H9 (cell line): ENCODE measurements around the gene CCDC174. TPM values are rescaled to one million over a fixed set of nuclear protein-coding genes. Genes with fewer than 3 reads are reported as not detected.

Source experiments
- DNase-seq: peaks from one replicate; pipeline ENCODE4 v3.0.0-alpha.2; 2017
- H2AFZ ChIP-seq: one replicate; pipeline ENCODE4 v1.6.1; 2013; ENCODE audit warnings: mild to moderate bottlenecking, low read length, control low read depth, moderate library complexity
- H2AK5ac ChIP-seq: 2 replicates; pipeline ENCODE4 v1.6.1; 2013; ENCODE audit warnings: low read length, control low read depth, mixed read lengths; ENCODE audit not compliant: insufficient read length
- H2BK120ac ChIP-seq: one replicate; pipeline ENCODE4 v1.6.1; 2013; ENCODE audit warnings: low read depth, mild to moderate bottlenecking, low read length, control low read depth, inconsistent platforms; ENCODE audit not compliant: poor library complexity, severe bottlenecking
- H2BK12ac ChIP-seq: 2 replicates; pipeline ENCODE4 v1.6.1; 2013; ENCODE audit warnings: low read length, control low read depth, mixed read lengths, low read depth; ENCODE audit not compliant: insufficient read length
- H2BK15ac ChIP-seq: 2 replicates; pipeline ENCODE4 v1.6.1; 2013; ENCODE audit warnings: low read depth, low read length, control low read depth
- H2BK20ac ChIP-seq: one replicate; pipeline ENCODE4 v1.6.1; 2013; ENCODE audit warnings: low read depth, mild to moderate bottlenecking, low read length, control low read depth, inconsistent platforms; ENCODE audit not compliant: poor library complexity, severe bottlenecking
- H2BK5ac ChIP-seq: 2 replicates; pipeline ENCODE4 v1.6.1; 2013; ENCODE audit warnings: low read length, control low read depth, mixed read lengths; ENCODE audit not compliant: insufficient read length
- H3K14ac ChIP-seq: 2 replicates; pipeline ENCODE4 v1.6.1; 2013; ENCODE audit warnings: low read length, control low read depth; ENCODE audit not compliant: insufficient read depth
- H3K18ac ChIP-seq: 2 replicates; pipeline ENCODE4 v1.6.1; 2013; ENCODE audit warnings: low read depth, mild to moderate bottlenecking, mixed read lengths, low read length, control low read depth; ENCODE audit not compliant: insufficient read length
- H3K23ac ChIP-seq: 2 replicates; pipeline ENCODE4 v1.6.1; 2013; ENCODE audit warnings: low read length, control low read depth, mixed read lengths, low read depth; ENCODE audit not compliant: insufficient read length
- H3K23me2 ChIP-seq: 2 replicates; pipeline ENCODE4 v1.6.1; 2013; ENCODE audit warnings: low read depth, mild to moderate bottlenecking, mixed read lengths, low read length, control low read depth; ENCODE audit not compliant: insufficient read length, poor library complexity, severe bottlenecking
- H3K27ac ChIP-seq: 2 replicates; pipeline ENCODE4 v1.5.1; 2013; ENCODE audit warnings: low read length, control low read depth, mixed read lengths, low read depth; ENCODE audit not compliant: insufficient read length
- H3K27me3 ChIP-seq: 2 replicates; pipeline ENCODE4 v1.6.1; 2013; ENCODE audit warnings: low read length, control low read depth, inconsistent platforms; ENCODE audit not compliant: insufficient read depth
- H3K4ac ChIP-seq: 2 replicates; pipeline ENCODE4 v1.6.1; 2013; ENCODE audit warnings: low read depth, mild to moderate bottlenecking, control low read depth, inconsistent platforms, low read length, moderate library complexity
- H3K4me1 ChIP-seq: 2 replicates; pipeline ENCODE4 v1.6.1; 2013; ENCODE audit warnings: low read length, control low read depth, inconsistent platforms; ENCODE audit not compliant: insufficient read depth
- H3K4me2 ChIP-seq: 2 replicates; pipeline ENCODE4 v1.6.1; 2013; ENCODE audit warnings: low read length, control low read depth, mixed read lengths; ENCODE audit not compliant: insufficient read length, insufficient read depth
- H3K56ac ChIP-seq: 2 replicates; pipeline ENCODE4 v1.6.1; 2013; ENCODE audit warnings: low read depth, mild to moderate bottlenecking, mixed read lengths, low read length, control low read depth; ENCODE audit not compliant: insufficient read length
- H3K79me1 ChIP-seq: 2 replicates; pipeline ENCODE4 v1.6.1; 2013; ENCODE audit warnings: low read depth, mild to moderate bottlenecking, moderate library complexity, low read length, control low read depth, inconsistent platforms; ENCODE audit not compliant: insufficient read depth, poor library complexity, severe bottlenecking
- H3K79me2 ChIP-seq: 2 replicates; pipeline ENCODE4 v1.6.1; 2013; ENCODE audit warnings: low read length, control low read depth, inconsistent platforms; ENCODE audit not compliant: insufficient read depth
- H3K9ac ChIP-seq: 2 replicates; pipeline ENCODE4 v1.6.1; 2013; ENCODE audit warnings: low read length, control low read depth, mixed read lengths; ENCODE audit not compliant: insufficient read length; ENCODE audit errors: extremely low read depth
- H3K9me3 ChIP-seq: one replicate; pipeline ENCODE4 v1.6.1; 2013; ENCODE audit warnings: low read depth, low read length, inconsistent platforms; ENCODE audit not compliant: control insufficient read depth
- H3T11ph ChIP-seq: one replicate; pipeline ENCODE4 v1.6.1; 2013; ENCODE audit warnings: mild to moderate bottlenecking, low read length, control low read depth, inconsistent platforms
- H4K20me1 ChIP-seq: one replicate; pipeline ENCODE4 v1.6.1; 2013; ENCODE audit not compliant: control insufficient read depth, insufficient read length, insufficient read depth
- H4K5ac ChIP-seq: 2 replicates; pipeline ENCODE4 v1.6.1; 2013; ENCODE audit warnings: low read depth, mild to moderate bottlenecking, mixed read lengths, low read length, control low read depth; ENCODE audit not compliant: insufficient read length
- H4K8ac ChIP-seq: replicated peaks from 2 replicates; pipeline ENCODE4 v1.6.1; 2013; ENCODE audit warnings: low read length, control low read depth, mixed read lengths, low read depth; ENCODE audit not compliant: insufficient read length
- H4K91ac ChIP-seq: 2 replicates; pipeline ENCODE4 v1.6.1; 2013; ENCODE audit warnings: low read depth, mild to moderate bottlenecking, moderate library complexity, mixed read lengths, low read length, control low read depth; ENCODE audit not compliant: insufficient read length
- H3K27ac Mint-ChIP-seq, 3 experiments: 2 replicates in 2 of 3; 3 replicates in 1 of 3; pipeline ENCODE4 v1.8.0; 2020 to 2021; ENCODE audit warnings: mixed read lengths in 3 of 3, mild to moderate bottlenecking in 1 of 3, moderate library complexity in 1 of 3
- H3K27me3 Mint-ChIP-seq: 2 replicates; pipeline ENCODE4 v1.8.0; 2021; ENCODE audit warnings: low read depth, mild to moderate bottlenecking, moderate library complexity, mixed read lengths
- H3K36me3 Mint-ChIP-seq, 3 experiments: 2 replicates in 2 of 3; 3 replicates in 1 of 3; pipeline ENCODE4 v1.8.0; 2020 to 2021; ENCODE audit warnings: low read depth in 3 of 3, mixed read lengths in 3 of 3; ENCODE audit not compliant: insufficient read depth in 1 of 3
- H3K4me1 Mint-ChIP-seq, 2 experiments: 2 replicates each; pipeline ENCODE4 v1.8.0; 2020; ENCODE audit warnings: mixed read lengths in 2 of 2
- H3K4me3 Mint-ChIP-seq, 2 experiments: 2 replicates in 1 of 2; 3 replicates in 1 of 2; pipeline ENCODE4 v1.8.0; 2020 to 2021; ENCODE audit warnings: mild to moderate bottlenecking in 2 of 2, mixed read lengths in 2 of 2, moderate library complexity in 1 of 2
- H3K9me3 Mint-ChIP-seq, 2 experiments: 2 replicates in 1 of 2; 3 replicates in 1 of 2; pipeline ENCODE4 v1.8.0; 2020; ENCODE audit warnings: mild to moderate bottlenecking in 2 of 2, mixed read lengths in 2 of 2, moderate library complexity in 1 of 2
- WGBS: extraction: QIAGEN DNeasy Blood & Tissue Kit; methylation state at CpG from one replicate; pipeline ENCODE4 v1.1.7; 2013; ENCODE audit warnings: missing lambda C conversion rate, low lambda C conversion rate, mixed read lengths; ENCODE audit not compliant: insufficient read length; ENCODE audit errors: extremely low coverage; 5-methylcytosine and 5-hydroxymethylcytosine counted together
- total RNA-seq: library from RNA; stranded (reverse); gene quantifications from 2 replicates; pipeline ENCODE4 v1.2.1, GENCODE V29; 2021
- TF ChIP-seq, protein P1 (sequence below): fragments of 200-600 bp; sonication (generic); conservative IDR thresholded peaks from 3 replicates; pipeline ENCODE4 v1.8.0; 2021; ENCODE audit warnings: antibody characterized with exemption, mild to moderate bottlenecking

The CCDC174 gene
- total RNA-seq, 1 experiment from 2014 or later = 15.2 TPM

DNA sequence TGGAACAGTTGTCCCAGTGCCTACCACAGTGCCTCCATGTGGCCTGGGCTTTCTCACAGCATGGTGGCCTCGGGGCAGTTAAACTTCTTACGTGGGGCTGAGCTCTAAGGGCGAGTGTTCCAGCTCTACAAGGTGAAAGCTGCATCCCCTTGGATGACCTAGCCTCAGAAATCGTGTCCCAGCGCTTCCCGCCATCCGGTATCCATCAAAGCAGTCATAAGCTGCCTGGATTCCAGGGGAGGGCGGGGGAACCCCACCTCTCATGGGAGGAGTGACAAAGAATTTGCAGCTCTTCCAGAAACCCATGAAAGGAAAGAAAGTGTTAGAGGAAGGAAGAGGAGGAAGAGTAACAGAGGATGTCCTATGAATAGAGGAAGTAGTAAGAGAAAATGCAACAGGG, 45.8 kb upstream of the CCDC174 start:
- no peak overlapping the region for H3K4ac ChIP-seq
- H3K79me1 ChIP-seq = no peaks in the 10 kb centered on the region
- no peak overlapping the region; the same call in 1 of the 2 replicates for H2BK15ac ChIP-seq
- H4K8ac ChIP-seq = no peak overlapping the region
- H3K9ac ChIP-seq = no peak overlapping the region
- no peak overlapping the region for H2BK5ac ChIP-seq
- H4K91ac ChIP-seq = no peak overlapping the region
- Mint-ChIP-seq H3K27me3 (peaks cover 51% of the 10 kb centered on the region), H3K9me3 (peaks cover 3 to 7% of the 10 kb centered on the region in 2 experiments; a peak in 3 of 5 replicates), H3K4me1 (peaks cover 8 to 22% of the 10 kb centered on the region in 2 experiments), H3K4me3 (no peak overlapping the region), H3K27ac (no peak overlapping the region), H3K36me3 (peaks cover 0 to 2% (median 0%) of the 10 kb centered on the region in 3 experiments; a peak in 2 of 7 replicates)
- TF ChIP-seq, protein P1, sequence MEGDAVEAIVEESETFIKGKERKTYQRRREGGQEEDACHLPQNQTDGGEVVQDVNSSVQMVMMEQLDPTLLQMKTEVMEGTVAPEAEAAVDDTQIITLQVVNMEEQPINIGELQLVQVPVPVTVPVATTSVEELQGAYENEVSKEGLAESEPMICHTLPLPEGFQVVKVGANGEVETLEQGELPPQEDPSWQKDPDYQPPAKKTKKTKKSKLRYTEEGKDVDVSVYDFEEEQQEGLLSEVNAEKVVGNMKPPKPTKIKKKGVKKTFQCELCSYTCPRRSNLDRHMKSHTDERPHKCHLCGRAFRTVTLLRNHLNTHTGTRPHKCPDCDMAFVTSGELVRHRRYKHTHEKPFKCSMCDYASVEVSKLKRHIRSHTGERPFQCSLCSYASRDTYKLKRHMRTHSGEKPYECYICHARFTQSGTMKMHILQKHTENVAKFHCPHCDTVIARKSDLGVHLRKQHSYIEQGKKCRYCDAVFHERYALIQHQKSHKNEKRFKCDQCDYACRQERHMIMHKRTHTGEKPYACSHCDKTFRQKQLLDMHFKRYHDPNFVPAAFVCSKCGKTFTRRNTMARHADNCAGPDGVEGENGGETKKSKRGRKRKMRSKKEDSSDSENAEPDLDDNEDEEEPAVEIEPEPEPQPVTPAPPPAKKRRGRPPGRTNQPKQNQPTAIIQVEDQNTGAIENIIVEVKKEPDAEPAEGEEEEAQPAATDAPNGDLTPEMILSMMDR = no peak
- H3K4me2 ChIP-seq = no peak overlapping the region
- H2AK5ac ChIP-seq = no peak overlapping the region
- H3K23ac ChIP-seq = no peak overlapping the region
- no peak overlapping the region for H3K56ac ChIP-seq
- no peaks in the 10 kb centered on the region for H3K4me1 ChIP-seq
- H3K27me3 ChIP-seq = peaks cover 2% of the 10 kb centered on the region; the same call in 1 of the 2 replicates
- no peaks in the 10 kb centered on the region for H3K23me2 ChIP-seq
- no peak overlapping the region for H3K14ac ChIP-seq
- H4K5ac ChIP-seq = no peak overlapping the region
- WGBS = no CpG with 5 or more reads among the region's 8 CpGs
- no peak for DNase-seq
- no peak overlapping the region for H2BK12ac ChIP-seq
- H3T11ph ChIP-seq = no peak overlapping the region
- no peak overlapping the region for H3K18ac ChIP-seq
- no peak overlapping the region for H2BK120ac ChIP-seq
- H3K79me2 ChIP-seq = no peaks in the 10 kb centered on the region
- H4K20me1 ChIP-seq = no peaks in the 10 kb centered on the region
- no peak overlapping the region for H3K27ac ChIP-seq
- no peak overlapping the region for H2BK20ac ChIP-seq
- no peak overlapping the region for H2AFZ ChIP-seq
- H3K9me3 ChIP-seq = no peaks in the 10 kb centered on the region
